Adrenal gland (tissue), 5 donors: Measurements from ENCODE around the gene RGS4.

ENCODE experiments used
- CTCF ChIP-seq, 6 experiments: fragments of 450-650 bp in 4 of 6; fragments of 200-600 bp in 2 of 6; sonication (generic) in 1 of 6; IDR thresholded peaks; 1 replicate in 5 of 6; 2 replicates in 1 of 6; pipeline versions ENCODE4 v1.5.1 to v1.8.0; 2016 to 2021; ENCODE audit warnings: antibody characterized with exemption in 6 of 6, mild to moderate bottlenecking in 2 of 6, moderate library complexity in 1 of 6
- POLR2A ChIP-seq, 2 donors: fragments of 450-650 bp; IDR thresholded peaks; one replicate each; pipeline ENCODE4 v1.6.1; 2017; ENCODE audit warnings: antibody characterized with exemption in 2 of 2, mild to moderate bottlenecking in 2 of 2, moderate library complexity in 1 of 2
- donor health status: DM: no; HTN: no; CAD: no.

GRCh38 chr1:163038928-163039706, 30.0 kb upstream of the RGS4 start:
- TF ChIP-seq CTCF (IDR thresholded peaks at IDR 0.05) = no peak
- no peak for TF ChIP-seq POLR2A (IDR thresholded peaks at IDR 0.05)
